Stimulated activated CD8-positive, alpha-beta memory T cell treated with anti-CD3 and anti-CD28 coated beads, Interleukin-15, amount 100 ng/mL, for 48 hours (primary cell): ENCODE results near the gene TBC1D1.

Source experiments
- DNase-seq, 2 donors: peaks; one replicate each; pipeline ENCODE4 v3.0.0-alpha.2; 2020; ENCODE audit warnings: low read depth in 2 of 2

Gene TBC1D1

DNA sequence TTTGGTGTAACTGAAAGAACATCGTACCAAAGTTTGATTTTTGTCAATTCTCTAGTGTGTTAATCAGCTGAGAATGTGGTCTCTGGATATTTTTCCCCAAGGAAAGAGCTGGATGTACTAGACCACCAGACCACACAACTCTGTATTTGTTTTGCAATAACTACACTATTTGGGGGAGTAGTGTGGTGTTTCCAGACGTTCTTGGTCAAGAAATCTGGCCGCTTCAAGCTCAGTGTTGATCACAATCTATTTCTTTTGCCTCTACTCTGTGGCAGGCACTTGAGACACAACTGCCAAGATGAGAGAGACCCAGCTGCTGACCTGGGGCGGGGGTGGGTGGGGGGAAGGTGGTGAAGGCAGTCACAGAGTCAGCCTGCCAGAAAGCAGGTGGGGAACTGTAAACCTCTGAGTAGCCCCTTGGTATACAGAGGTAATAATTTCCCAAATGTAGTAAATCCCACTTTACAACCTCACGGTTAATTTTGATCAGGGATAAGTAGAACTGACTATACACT lies 99.9 kb downstream of the TBC1D1 start:
- DNase-seq = no peak

DNA sequence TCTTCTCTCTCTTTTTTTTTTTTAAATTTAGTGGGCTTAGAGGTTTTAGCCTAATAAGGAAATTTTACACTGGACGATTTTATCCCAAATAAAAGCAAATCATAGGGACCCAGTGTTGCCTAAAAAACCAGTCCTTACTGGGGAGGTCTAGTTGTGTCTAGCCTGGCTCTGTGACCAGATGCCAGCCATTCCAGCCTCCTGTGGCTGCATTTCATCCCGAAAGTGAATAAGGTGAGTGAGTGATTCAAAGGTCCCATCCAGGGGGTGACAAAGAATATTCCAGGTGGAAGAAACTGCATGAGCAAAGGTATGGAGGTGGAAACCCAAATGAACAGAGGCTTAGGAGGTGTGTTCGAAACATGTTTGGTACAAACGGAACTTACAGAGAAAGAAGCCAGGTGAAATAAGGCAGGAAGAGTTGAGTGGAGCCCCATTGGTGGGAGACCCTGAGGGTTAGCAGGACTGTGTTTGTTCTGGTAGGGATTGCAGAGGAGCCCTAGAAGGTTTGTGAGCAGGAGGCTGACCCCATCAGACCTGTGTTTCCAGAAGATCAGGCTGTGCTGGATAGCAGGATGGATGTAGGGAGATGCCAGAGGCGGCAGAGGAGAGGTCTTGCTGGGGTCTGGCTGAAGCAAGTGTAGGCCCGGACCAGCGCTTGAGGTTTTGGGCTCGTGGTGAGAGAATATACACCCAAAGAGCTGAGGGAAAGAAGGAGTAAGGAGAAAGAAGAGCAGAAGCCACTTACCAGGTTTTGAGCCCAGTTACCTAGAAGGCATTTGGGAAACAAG lies 100.9 kb downstream of the TBC1D1 start:
- no peak for DNase-seq

DNA sequence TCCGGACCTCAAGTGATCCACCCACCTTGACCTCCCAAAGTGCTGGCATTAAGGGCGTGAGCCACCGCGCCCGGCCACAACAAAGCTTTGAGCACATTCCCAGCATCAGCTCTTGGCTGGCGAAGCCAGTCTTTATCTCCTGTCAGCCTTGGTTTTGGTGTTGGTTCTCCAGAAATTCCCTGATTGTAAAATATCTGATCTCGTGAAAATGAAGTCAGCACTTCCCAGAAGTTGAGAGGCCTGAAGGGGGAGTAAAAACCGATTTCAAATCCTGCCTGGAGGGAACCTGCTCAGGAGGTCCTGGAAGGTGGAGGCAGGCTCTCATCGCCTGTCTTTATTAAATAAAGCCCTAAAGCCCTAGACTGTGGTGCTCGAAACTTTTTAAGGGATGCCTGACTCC lies 102.9 kb downstream of the TBC1D1 start:
- no peak for DNase-seq

GRCh38 chr4:37994569-37994968 lies 103.7 kb downstream of the TBC1D1 start:
- DNase-seq = no peak

DNA sequence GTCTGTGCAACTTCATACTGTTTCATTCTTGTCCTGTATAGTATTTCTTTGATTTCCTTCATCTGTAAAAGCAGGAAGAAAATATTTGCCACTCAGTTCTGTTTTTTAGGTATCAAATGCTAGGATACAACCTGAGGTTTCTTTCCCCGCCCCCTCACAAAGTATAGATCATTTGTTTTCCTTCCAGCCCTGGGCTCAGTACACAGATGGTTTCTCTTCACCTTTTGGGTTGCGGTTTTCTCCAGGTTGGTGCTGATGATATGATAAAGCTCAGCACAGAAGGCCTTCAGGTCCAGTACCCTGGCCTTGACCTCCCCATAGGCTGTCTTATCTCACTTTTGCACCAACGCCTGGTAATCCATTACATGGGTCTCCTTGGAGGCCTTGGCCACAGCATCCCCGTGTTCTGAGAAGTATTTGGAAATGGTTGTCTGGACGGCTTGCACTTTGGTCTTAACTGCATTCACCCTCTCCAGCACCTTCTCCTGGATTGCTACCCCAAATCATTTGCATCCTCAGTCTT lies 104.5 kb downstream of the TBC1D1 start:
- DNase-seq = no peak

DNA sequence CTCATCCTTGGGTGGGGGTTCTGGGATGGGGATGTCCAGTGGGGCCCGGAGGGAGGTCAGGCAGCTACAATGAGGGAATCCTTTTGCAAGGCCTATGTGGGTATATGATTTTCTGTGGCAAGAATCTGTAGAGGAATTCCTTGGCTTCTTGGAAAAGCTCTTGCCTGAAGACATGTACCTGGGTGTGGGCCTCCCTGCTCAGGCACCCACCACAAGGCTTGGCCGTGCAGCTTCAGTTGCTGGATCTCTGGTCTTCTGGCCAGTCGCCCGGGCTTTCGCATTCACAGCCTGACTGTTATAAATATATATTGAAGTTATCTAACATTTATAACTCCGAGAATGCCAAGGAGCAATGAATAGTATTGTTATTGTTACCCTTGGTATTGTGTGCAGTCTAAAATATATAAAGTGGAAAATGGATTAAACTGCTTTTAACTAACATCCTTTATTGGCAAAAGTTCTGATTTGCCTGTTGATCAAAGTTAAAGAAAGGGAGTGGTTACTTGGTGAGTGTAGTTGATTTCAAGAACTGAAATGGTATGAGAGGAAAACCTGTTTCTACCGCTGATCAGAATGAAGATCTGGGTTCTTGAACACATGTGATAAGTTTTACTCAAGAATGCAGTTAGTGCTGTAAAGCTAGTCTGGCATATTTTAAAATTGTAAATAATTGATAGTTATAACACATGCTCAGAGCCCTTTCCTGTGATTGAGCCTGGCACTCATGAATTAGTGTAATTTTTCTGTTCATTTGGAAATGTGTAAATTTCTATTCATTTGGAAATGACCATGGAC lies 105.3 kb downstream of the TBC1D1 start:
- no peak for DNase-seq

GRCh38 chr4:37998226-37998625 lies 107.3 kb downstream of the TBC1D1 start:
- no peak for DNase-seq

DNA sequence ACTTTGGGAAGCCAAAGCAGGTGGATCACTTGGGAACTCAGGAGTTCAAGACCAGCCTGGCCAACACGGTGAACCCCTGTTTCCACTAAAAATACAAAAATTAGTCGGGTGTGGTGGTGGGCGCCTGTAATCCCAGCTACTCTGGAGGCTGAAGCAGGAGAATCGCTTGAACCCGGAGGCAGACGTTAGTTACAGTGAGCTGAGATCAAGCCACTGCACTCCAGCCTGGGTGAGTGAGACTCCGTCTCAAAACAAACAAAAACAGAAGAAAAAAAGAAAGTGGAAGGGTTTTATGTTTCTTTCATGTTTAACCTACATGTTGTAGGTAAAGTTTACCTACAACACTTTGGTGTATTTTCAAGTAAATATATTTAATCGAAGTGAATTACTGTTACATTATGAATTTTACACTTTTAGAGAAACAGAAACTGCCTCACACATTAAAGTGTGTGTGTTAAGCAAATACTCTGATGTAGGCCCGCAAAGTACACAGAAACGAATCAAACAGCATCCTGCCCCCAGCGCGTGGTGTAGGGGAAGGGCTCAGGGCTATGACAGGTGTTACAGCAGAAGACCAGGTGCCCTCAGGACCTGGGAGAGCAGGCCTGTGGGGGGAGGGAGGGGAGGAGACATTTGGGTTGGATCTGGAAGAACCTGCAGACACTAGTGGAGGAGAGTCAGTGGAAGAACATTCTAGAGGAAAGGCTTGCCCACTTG lies 108.3 kb downstream of the TBC1D1 start:
- no peak for DNase-seq

GRCh38 chr4:37999965-38000364 lies 109.1 kb downstream of the TBC1D1 start:
- no peak for DNase-seq

- DNase-seq = no peak
Measured at GRCh38 chr4:38001927-38002326, 111.0 kb downstream of the TBC1D1 start.

DNA sequence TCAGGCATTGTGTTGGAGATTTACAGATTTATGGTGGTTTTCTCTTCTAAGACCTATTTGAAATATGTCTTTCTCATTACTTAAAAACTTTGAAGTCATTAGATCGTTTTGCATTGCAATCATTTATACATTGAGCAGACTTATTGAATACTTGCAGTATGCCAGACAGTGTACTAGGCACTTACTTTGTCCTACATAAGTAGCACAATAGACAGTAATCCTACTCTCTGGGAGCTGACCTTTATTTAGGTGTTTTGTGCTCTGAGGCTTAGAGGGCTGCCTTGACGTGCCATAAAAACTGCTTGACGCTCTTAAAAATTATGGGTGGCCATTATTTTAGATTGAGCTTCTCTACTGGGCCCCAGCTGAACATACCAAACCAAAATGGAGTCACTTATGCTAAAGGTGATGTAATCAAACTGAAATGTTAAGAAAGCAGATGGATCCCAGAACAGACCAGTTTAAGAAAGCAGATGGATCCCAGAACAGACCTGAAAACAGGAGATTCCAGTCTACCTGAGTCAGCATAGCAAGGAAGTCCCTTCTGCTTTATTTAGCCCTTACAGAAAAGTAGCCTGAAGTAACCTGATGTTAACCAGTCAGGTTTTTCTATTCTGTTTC lies 111.7 kb downstream of the TBC1D1 start:
- DNase-seq = no peak

DNA sequence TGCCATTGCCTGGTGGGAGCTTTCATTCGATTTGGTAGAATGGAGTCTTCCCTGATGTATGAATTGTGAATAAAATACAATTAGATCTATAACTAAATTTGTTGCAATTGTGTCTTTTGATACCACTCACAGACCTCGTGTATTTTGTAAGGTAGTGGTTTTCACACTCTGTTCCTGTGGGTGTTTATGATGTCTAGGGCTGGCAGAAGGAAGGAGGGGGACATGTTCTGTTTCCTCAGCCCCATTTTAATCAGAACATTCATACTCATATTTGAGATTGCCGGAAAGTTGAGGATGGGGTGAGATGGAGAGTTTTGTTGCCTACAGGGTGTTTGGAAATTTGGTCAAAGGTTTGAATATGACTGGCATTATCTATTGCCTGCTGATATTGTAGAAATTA lies 112.2 kb downstream of the TBC1D1 start:
- DNase-seq = no peak

DNA sequence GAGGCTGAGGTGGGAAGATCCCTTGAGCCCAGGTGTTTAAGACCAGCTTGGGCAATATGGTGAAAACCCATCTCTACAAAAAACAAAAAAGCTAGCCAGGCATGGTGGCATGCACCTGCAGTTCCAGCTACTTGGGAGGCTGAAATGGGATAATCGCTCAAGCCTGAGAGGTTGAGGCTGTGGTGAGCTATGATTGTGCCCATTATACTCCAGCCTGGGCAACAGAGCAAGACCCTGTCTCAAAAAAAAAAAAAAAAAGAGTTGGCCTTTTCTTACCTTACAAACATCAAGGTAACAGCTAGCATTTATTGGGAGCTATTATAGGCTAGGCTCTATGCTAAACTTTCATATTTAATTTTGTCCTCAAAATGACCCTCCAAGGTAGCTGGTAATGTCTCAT lies 112.7 kb downstream of the TBC1D1 start:
- DNase-seq = no peak

- no peak for DNase-seq
Measured at GRCh38 chr4:38004062-38004461, 113.2 kb downstream of the TBC1D1 start.

- DNase-seq = no peak
Measured at GRCh38 chr4:38004887-38005286, 114.0 kb downstream of the TBC1D1 start.

DNA sequence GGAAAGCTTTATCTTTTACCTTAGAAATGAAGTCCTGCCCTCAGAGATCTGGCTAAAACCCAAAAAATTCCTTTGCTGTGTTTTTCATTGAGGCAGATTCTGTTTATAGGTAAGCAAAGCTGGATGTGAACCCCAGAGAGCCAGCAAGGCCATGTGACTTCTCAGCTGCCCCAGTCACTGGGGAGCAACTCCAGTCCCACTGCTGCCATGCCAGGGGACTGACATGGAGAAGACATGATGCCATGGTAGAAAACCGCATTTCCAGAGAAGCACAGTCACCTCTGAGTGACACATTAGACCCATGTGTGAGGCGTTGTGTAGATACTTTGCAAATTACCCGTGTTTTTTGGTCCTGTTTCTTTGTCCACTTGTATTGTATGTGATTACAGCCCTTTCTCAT lies 114.8 kb downstream of the TBC1D1 start:
- DNase-seq = no peak

DNA sequence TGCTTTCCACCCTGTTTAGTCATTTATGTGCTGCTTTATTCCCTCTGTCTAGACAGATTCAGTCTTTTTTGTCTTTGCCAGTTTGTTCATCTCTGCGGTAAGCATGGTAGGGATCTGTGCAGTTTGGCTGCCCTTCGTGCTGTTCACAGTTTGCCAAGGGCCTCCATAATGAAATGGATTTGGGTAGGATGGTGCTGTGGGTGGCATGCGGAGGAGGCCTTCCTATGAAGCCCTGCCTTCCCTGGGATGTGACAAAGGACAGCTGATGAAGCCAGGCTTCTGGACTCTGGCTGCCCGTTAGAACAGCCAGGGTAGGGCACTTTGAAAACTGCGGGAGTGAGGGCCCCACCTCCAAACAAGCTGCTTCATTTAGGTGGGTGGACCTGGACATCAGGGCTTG lies 116.8 kb downstream of the TBC1D1 start:
- DNase-seq = no peak

DNA sequence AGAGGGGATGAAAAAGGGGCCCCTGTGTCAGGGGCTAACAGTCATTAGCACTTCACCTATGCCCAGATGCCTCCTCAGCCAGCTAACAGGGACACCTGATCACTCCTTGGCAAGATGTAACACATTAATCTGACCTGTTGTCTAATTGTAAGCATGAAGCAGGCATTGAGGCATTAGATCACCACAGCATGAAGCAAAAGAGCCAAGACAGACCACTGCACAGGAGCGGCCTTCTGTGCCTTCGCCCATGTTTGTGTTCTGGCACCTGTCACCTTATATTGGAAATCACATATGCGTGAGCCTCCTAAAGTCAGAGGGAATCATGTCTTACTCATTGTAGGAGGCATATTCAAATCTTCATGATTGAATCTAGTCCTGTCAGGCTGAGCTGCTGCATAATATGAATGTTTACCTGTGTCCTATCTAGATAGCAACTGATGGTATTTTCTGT lies 117.7 kb downstream of the TBC1D1 start:
- DNase-seq = no peak

- no peak for DNase-seq
Measured at GRCh38 chr4:38009421-38009820, 118.5 kb downstream of the TBC1D1 start.

- no peak for DNase-seq
Measured at GRCh38 chr4:38009949-38010348, 119.1 kb downstream of the TBC1D1 start.

- DNase-seq = no peak
Measured at GRCh38 chr4:38011511-38012162, 120.8 kb downstream of the TBC1D1 start.
